NCI-H2107 treated with DMSO at 0.1 percent for 48 hours (cell line): ENCODE data around the gene PODNL1.

ENCODE experiments used
- DNase-seq: peaks from one replicate; lab custom pipeline; 2025; ENCODE audit not compliant: unreplicated experiment; lab: John Stamatoyannopoulos, UW

The PODNL1 gene, protein sequence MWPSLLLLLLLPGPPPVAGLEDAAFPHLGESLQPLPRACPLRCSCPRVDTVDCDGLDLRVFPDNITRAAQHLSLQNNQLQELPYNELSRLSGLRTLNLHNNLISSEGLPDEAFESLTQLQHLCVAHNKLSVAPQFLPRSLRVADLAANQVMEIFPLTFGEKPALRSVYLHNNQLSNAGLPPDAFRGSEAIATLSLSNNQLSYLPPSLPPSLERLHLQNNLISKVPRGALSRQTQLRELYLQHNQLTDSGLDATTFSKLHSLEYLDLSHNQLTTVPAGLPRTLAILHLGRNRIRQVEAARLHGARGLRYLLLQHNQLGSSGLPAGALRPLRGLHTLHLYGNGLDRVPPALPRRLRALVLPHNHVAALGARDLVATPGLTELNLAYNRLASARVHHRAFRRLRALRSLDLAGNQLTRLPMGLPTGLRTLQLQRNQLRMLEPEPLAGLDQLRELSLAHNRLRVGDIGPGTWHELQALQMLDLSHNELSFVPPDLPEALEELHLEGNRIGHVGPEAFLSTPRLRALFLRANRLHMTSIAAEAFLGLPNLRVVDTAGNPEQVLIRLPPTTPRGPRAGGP

DNA sequence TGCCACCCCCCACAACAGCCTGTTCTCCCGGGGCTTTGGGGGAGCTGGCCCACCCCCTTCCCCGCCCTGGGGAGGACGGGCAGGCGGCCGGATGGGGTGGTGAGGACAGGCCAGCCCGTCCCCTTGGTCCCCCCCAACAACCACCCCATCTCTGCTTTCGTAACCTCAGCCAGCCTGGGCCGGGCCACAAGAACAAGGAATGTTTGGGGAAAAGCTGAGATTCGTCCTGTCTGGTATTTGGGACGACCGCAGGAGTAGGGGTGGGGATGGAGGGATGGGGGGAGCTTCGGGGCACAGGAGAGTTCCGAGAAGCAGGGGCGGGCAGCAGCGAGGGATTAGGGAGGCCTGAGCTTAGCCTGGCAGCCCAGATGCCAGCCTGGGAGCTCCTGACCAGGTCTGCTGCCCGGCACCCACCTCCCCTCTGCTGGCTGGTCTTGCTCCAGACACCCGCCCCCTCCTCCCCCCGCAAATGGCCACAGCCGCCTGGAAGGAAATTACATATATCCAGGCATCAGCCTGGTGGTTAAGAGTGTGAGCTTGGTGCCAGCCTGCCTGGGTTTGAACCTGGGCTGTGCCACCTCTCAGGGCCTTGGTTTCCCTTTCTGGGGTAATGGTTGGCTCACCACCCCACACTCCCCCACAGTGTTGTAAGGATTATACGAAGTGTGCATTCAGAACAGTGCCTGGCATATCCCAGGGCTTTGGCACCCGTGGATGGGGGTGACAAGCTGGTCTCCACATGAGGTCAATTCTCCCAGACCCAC, at the start of gene PODNL1:
PODNL1 (minus strand) TSS at position 117 of the 764 bp plus-strand sequence. CDS start 236 bp downstream, outside the sequence.
- DNase-seq: no peak

DNA sequence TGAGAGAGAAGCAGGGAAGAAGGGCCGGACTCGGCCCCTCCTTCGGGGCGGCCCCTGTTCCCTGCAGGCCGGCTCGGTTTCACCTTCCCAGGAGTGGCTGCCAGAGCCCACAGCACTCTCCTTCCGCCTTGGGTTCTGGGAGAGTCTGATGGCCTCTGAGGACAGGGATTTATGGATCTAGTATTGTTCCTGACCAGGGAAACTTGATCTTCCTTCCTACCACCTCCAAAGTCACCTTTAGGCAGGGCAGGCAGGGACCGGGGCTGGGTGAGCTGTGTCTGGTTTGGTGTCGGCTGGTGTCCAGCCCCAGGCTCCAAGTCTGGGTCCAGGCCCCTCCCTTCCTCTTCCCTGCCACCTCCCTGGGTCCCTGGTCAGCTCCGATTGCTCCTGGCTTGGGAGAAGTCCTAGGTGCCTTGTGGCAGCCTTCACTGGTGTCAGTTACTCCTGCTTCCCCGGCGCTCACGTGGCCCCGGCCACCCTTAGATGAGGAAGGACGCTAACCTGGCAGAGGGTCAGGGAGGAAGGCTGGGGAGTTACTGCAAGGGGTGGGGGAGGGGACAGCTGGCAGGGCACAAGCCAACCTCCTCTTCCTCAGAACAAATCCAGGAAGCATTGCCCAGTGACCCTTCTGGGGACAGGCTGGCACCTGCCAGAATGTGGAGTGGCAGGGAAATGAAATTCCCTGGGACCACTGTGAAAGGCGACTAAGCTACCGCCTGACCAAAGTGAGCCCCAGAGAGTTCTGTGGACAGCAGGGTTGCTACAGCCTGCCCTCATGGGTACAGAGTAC, 49.1 kb upstream of the PODNL1 start:
- DNase-seq: no peak

DNA sequence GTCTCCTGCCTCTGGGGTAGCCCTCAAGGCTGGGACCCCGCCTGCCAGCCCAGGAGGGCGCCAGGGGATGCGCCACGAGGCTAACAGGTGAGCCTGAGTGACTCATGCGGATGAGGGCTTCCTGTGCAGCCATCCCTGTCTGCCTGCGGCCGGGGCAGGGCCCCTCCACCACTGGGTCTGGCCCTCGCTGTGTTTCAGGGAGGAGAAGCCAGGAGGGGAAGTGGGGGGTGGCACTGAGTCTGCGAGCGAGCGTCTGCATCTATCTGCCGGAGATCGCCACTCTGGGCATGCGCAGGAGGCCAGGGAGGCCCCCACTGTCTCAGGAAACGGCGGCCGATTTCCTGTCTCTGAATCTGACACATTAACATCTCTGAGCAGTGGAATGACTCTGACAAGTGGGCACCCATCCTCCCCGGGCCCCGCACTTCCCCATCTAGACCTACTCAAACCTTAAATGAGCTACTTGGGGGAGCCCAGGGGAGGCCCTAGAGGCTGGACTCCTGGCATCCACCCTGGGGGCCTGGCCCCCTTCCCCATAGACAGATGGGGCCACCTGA, 48.2 kb upstream of the PODNL1 start:
- DNase-seq: peak; percentile 73

DNA sequence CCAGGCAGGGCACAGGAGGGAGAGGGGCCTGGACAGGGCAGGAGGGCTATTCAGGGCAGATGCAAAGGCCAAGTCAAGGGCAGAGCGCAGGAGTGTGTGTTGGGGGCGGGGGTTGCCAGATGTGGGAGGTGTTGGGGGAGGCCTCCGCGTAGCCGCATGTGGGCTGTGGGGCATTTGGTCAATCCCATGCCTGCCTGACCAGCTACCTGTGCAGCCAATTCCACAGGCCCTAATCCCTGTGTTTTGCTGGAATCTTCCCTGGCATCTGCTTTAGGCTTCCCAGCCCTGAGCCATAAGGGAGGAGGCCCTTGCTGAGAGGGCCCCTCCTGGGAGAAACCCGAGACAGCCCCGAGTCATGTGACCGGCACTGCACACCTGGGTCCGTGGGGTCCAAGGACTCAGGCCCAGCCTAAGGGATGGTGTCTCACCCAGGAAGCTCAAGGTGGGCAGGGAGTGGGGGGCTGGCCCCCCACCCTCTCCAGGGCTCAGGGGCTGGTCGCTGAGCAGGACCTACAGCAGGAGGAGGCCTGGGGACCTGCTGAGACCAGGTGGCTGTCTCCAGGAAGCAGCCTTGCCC, 47.6 kb upstream of the PODNL1 start:
- DNase-seq: peak; percentile 63

DNA sequence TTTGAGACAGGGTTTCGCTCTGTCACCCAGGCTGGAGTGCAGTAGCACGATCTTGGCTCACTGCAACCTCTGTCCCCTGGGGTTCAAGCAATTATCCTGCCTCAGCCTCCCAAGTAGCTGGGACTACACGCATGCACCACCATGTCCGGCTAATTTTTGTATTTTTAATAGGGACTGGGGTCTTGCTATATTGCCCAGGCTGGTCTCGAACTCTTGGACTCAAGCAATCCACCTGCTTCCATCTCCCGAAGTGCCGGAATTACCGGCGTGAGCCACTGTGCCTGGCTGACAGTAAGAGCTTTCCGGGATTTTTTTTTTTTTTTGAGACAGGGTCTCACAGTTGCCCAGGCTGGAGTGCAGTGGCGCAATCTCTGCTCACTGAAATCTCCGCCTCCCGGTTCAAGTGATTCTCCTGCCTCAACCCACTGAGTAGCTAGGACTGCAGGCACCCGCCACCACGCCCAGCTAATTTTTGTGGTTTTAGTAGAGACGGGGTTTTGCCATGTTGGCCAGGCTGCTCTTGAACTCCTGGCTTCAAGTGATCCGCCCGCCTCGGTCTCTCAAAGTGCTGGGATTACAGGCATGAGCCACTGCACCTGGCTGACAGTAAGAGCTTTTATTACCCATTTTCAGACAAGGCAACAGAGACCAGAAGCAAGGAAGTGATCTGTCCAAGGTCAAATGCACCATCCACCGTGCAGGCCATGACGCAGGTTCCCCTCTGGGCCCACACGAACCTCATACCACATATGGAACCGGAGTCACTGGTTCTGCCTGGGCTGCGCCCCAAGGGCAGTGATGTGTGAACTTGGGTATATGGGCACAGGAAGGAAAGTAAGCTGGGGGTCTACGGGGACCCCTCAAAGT, 46.9 kb upstream of the PODNL1 start:
- peak; percentile 37 for DNase-seq

DNA sequence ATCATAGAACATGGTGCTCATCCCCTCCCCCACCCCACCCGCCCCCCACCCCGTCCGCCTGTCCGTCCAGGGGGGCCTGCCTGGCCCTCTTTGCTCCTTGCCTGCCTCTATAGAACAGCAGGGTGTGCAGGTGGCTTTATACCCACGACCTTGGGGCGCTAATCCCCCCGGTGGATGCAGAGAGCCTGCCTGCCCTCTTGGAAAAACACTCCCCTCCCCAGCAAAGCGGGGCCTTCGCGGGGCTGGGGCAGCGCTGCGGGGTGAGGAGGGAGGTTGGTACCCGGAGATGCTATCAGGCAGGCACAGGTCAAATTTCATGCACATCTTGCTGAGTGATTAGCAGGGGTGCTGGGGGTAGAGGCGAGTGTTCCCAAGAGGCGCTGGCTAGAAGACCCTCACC, 46.0 kb upstream of the PODNL1 start:
- no peak for DNase-seq

DNA sequence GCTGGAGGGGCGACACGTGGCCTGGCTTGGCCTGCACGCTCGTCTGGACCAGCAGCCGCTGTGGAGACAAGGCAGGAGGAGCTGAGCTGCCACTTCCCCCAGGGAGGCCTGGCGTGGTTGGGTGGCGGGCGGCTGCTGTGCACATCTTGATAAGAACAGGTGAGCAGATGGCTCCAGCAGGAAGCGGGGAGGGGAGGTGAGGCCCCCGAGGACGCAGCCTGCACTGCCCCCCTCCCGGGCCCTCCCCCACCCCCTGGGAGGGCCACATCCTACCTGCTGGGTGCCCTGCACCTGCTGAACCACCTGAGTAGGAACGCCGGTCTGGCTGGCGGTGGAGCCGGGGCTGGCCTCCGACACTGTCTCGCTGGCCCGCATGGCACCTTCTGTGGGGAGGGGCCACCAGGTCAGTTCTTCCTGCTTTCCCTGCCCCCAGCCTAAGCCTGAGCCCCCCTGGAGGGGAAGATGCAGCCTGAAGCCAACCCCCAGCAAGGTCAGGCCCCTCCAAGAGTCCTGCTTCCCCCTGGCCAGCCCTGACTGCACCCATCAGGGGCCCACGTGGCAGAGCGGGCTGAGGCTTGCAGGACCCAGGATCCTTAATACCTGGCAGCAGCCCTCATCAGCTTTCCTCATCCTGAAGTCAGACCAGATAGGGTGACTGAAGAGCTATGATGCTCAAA, 45.1 kb upstream of the PODNL1 start:
- DNase-seq: peak; percentile 63

DNA sequence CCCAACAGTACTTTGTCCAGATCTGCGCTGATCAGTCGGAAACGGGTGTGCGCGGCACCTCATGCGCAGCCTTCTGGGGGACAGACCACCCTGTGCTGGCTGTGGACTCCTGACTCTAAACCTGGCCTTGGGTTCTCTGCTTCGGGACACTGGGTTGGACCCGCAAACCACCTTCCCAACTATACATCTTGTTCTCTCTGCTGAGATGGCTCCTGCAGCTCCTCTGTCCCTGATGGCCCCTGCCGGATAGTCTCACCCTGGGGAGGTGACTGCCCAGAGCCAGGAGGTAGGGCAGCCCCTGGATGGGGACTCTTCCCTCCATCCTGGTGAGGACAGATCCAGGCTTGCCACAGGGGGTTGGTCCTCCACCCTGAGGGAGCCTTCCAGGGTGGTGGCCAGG, 44.6 kb upstream of the PODNL1 start:
- DNase-seq: no peak

DNA sequence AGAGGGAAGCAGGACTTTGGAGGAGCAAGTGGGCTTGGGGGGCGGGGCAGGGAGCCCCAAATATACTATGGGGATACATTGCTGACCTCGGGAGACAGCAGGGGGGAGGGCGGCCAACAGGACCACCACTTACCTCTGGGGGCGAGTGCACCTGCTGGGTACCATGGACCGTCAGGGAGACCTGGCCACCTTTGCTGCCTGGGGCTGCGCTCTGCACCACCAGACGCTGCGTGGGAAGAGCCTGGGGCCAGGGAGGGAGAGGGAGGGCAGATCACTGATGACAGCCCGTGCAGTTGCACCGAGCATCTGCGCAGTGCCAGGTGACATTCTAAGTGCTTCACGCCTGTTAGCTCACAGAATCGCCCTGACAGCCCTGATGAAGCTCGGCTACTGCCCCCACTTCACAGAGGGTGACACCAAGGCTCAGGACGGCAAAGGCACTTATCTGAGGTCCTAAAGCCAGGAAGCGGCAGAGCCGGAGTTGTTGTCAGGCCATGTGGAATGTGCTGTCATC, 43.8 kb upstream of the PODNL1 start:
- DNase-seq: no peak

DNA sequence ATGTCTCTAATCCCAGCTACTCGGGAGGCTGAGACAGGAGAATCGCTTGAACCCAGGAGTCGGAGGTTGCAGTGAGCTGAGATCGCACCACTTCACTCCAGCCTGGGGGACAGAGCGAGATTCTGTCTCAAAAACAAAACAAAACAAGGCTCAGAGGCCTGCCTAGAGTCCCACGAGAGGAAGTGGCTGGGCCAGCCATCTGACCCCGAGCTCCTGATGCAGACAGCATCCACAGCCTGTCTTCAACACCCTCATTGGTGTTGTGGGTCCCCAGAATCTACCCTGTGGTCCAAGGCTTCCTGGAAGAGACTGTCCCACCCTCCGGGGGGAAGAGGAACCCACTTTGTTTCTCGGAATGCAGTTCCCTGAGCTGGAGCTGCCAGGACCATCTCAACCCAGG, 43.2 kb upstream of the PODNL1 start:
- DNase-seq: no peak

DNA sequence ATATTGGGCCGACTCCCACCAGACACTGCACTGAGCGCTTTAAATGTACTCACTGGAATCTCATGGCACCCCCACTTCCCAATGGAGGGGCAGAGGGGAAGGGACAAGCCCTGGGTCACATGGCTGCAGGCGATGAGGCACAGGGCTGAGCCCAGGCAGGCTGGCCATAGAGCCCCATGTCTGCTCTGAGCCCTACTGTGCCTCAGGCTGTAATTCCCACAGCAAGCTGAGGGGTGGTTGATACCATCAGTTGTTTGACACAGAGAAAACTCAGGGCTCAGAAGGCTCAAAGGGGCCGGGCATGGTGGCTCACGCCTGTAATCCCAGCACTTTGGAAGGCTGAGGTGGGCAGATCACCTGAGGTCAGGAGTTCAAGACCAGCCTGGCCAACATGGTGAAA, 42.8 kb upstream of the PODNL1 start:
- DNase-seq: no peak

DNA sequence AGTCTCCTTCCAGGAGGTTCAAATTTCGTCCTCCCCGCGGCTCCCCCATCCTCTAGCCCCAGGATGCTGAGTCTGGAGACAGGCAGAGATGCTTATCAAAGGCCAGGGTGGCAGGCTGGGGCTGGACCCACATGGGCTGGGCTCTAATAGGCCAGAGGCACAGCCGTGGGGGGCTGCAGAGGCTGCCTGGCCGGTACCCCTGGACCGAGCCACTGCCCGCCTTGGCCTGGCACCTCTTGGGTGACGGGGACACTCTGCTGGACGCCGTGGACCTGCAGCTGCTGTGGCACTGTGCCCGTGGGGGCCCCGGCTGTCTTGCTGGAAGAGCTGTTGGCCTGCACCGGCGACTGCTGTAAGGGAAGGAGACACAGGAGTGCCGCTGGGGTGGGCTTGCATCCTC, 42.1 kb upstream of the PODNL1 start:
- no peak for DNase-seq

DNA sequence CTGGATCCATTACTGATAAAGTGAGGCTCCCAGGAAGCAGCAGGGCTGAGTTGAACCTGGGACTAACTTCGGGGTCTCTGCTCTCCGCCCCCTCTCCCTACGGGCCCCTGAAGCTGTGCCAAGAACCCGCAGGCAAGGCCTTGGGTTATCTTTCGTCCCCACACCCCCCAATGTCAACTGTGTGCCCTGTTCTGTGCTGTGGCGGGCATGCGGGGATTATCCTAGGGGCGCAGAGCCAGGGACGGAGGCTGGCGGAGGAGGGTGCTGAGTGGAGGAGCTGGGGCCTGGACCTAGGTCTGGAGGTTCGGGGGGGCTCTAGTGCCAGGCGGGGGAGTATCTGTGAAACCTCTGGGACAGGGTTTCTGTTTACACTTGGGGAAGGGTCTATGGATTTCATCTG, 41.5 kb upstream of the PODNL1 start:
- no peak for DNase-seq

DNA sequence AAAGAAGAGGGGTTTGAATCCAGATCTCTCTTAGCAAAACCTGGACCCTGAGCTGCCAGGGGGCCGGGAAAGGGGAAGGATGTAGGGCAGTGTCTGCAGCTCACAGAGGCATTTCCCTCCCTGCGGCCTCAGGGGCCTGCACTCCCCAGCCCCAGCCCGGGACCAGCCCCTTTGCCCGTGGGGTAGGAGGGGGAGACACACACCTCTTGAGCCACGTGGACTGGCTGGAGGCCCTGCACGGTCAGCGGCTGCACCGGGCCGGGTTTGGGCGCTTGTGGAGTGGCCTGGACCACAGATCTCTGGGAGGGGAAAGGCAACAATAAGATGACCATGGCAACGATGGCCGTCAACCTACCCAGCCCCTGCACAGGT, 41.0 kb upstream of the PODNL1 start:
- no peak for DNase-seq

DNA sequence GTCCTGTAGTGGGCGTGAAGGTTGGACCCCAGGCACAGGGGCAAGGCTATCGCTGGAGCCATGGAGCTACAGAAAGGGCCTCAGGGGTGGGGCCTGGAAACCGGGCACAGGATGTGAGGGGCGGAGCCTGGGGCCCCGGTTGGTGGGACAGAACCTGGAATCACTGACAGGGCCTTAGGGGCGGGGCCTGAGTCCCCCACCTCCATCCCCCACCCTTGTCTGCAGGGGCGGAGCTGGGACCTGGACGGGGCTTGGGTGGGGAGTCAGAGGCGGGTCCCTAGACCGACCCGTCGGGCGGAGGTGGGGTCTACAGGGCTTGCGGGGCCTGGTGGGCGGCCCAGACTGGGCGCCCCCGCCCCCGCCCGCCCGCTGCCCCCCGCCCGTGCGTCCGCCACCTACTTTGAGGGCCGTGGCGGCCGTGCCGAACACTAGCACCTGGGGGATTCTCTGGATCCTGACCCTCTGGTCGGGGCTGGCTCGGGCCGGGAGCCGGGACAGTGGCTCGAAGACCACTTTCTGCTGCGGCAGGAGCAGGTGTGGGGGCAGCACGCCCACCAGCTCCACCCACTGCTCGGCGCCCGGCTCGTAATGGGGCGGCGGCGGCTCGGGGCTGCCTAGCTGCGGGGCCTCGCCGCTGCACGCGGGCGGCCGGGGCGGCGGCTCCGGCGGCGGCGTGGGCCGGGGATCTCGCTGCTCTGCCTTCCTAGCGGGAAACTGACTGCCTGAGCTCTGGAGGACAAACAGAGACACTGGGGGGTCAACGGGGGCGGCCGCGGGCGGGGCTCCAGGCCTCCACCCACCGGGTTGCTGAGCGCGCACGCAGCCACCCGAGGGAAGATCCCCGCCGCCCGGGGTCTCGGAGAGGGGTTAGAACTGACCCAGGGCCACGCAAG, 40.4 kb upstream of the PODNL1 start:
- DNase-seq: no peak

DNA sequence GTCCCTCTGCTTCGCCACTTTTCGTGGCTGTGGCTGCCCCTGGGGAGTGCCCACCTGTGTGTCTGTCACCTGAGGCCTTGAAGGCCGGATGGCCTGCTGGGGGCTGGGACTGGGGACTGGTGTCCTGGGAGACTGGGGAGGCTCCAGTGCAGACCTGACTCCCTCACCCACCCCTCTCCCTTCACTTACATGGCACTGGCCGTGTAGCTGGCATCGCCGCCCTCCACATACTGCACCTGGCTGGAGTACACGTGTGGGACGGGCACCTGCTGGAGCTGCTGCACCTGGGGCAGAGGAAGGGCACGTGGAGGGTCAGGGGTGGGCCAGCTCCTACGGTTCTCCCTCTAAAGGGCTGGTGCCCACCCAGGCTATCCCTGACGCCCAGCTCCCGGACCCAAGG, 39.6 kb upstream of the PODNL1 start:
- no peak for DNase-seq

DNA sequence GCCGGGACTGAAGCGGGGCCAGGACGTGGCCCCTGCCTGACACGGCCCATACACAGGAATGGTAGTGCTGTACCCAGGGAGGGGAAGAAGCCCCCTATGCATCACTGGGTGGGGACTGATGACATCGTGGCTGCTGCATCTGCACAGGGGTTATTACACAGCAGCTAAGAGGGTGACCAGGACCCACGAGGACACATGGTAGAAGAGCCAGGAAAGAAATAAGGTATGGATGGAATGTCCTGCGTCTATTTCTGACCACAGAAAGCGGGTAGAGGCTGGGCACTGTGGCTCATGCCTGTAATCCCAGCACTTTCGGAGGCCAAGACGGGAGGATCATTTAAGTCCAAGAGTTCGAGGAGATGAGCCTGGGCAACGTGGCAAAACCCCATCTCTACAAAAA, 38.2 kb upstream of the PODNL1 start:
- DNase-seq: no peak

DNA sequence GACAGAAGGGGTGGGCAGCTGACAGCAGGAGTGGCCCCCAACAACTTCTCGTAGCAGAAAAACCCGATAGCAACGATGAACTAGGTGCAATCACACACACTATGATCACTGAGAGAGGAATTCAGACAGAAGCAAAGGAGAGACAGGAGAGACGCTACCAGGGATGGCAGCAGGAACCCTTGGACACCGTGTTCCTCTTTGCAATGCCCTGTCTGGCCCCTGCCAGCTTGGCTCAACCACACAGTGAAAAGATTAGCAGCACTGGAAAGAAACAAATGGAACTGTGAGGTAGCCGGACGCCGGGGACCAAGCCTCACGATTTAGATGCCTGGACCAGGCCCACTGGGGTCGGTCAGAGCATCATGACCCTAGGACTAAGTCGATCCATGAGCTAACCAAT, 37.7 kb upstream of the PODNL1 start:
- DNase-seq: no peak
